Testis (tissue), 3 donors: Measurements from ENCODE around the gene MRAP2. TPM values are rescaled to one million over a fixed set of nuclear protein-coding genes. Genes with fewer than 3 reads are reported as not detected.

Experiments
- DNase-seq: peaks from one replicate; pipeline ENCODE4 v3.0.0-alpha.2; 2019
- H3K27ac ChIP-seq, 2 donors: fragments of 200-600 bp; sonication (generic); one replicate each; pipeline ENCODE4 v1.5.1; 2019
- H3K27me3 ChIP-seq: fragments of 200-600 bp; sonication (generic); one replicate; pipeline ENCODE4 v1.5.1; 2019
- H3K36me3 ChIP-seq: fragments of 200-600 bp; sonication (generic); one replicate; pipeline ENCODE4 v1.5.1; 2017; ENCODE audit warnings: low read depth; ENCODE audit errors: missing control alignments
- H3K4me1 ChIP-seq: fragments of 200-600 bp; sonication (generic); one replicate; pipeline ENCODE4 v1.5.1; 2019
- H3K4me3 ChIP-seq, 2 donors: fragments of 200-600 bp; sonication (generic); one replicate each; pipeline ENCODE4 v1.5.1; 2017 to 2019
- H3K9me3 ChIP-seq: fragments of 200-600 bp; sonication (generic); one replicate; pipeline ENCODE4 v1.5.1; 2017
- POLR2A ChIP-seq: fragments of 450-650 bp; IDR thresholded peaks from one replicate; pipeline ENCODE4 v1.6.1; 2017; ENCODE audit warnings: antibody characterized with exemption, mild to moderate bottlenecking, moderate library complexity
- WGBS, 2 donors: methylation state at CpG; one replicate each; pipeline ENCODE4 v1.1.5; 2018; 5-methylcytosine and 5-hydroxymethylcytosine counted together
- intact Hi-C: fragments of 100-400 bp; cut with DNase I; formaldehyde crosslinking; loops from one replicate; pipeline ENCODE4 v1.15.1; 2023; ENCODE audit warnings: low total_unique reads
- polyA plus RNA-seq: library from polyadenylated mRNA; stranded (reverse); fragments of 350-450 nt; fragmentation: Illumina TruSeq; extraction: RNeasy Lipid Tissue Mini Kit (QIAGEN cat#74804); gene quantifications from one replicate; pipeline ENCODE4 v1.2.3, GENCODE V29; 2014; ENCODE audit warnings: low read depth, low replicate concordance; ENCODE audit not compliant: insufficient read depth
- total RNA-seq, 2 donors: library from RNA; depleted of rRNA; stranded (reverse); fragments of >200 nt; gene quantifications; one replicate each; pipeline ENCODE4 v1.2.3, GENCODE V29; 2016
- TF ChIP-seq, protein P1 (sequence below), 3 experiments: fragments of 450-650 bp in 2 of 3; fragments of 200-600 bp in 1 of 3; sonication (generic) in 1 of 3; IDR thresholded peaks; one replicate each; pipeline ENCODE4 v1.5.1; 2016 to 2019; ENCODE audit warnings: antibody characterized with exemption in 3 of 3, mild to moderate bottlenecking in 2 of 3, moderate library complexity in 1 of 3

MRAP2 gene
- total and polyA plus RNA-seq, 3 donors from 2014 or later, result 3.2 to 5.4 (median 4.1) TPM

DNA sequence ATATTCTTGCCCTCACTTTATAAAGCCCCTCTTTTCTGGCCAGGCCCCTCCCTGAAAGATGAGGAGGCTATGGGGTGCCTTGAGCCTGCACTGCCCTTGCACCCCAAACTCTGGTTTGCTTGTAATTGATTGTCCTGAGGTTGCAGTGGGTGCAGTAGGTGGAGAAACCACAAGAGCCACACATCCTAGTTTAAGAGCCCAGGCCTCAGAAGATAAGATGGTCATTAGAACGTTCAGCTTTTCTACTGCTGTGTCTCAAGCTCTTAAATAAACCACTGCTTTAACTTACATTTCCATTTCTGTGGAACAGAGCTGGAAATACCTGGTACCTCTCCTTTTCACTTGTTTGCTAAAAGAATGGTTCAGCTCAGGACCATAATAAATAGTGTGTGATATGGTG is 9.0 kb downstream of the MRAP2 start:
- no peak overlapping the region for H3K27ac ChIP-seq
- intact Hi-C loops, result no loop called here
- DNase-seq, result no peak
- TF ChIP-seq, protein P1, sequence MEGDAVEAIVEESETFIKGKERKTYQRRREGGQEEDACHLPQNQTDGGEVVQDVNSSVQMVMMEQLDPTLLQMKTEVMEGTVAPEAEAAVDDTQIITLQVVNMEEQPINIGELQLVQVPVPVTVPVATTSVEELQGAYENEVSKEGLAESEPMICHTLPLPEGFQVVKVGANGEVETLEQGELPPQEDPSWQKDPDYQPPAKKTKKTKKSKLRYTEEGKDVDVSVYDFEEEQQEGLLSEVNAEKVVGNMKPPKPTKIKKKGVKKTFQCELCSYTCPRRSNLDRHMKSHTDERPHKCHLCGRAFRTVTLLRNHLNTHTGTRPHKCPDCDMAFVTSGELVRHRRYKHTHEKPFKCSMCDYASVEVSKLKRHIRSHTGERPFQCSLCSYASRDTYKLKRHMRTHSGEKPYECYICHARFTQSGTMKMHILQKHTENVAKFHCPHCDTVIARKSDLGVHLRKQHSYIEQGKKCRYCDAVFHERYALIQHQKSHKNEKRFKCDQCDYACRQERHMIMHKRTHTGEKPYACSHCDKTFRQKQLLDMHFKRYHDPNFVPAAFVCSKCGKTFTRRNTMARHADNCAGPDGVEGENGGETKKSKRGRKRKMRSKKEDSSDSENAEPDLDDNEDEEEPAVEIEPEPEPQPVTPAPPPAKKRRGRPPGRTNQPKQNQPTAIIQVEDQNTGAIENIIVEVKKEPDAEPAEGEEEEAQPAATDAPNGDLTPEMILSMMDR (IDR thresholded peaks at IDR 0.05), result no peak
- no peak for TF ChIP-seq POLR2A
- H3K27me3 ChIP-seq, result no peaks in the 10 kb centered on the region
- 45 to 63% methylated on average over 1 of the region's 1 CpG for WGBS, 2 donors
- no peaks in the 10 kb centered on the region for H3K4me1 ChIP-seq
- no peaks in the 10 kb centered on the region for H3K36me3 ChIP-seq
- no peaks in the 10 kb centered on the region for H3K9me3 ChIP-seq
- no peak overlapping the region for H3K4me3 ChIP-seq

DNA sequence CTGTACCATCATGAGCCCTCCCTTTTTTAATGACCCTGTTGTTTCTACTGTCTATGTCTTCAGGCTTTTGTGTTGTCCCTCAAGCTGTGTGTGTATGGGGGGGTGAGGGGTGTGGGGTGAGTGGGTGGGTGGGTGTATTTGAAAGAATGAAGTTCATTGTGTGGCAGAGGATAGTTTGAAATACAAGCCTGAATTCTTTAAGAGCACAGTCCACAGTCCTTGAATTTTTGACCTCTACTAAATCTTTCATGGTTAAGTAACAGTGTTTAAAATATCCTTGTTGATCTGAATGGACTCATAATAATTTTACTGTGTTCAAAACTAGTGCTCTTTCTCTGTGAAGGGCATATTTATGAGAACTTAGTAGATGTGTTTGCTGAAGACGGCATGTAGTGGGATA is 10.0 kb downstream of the MRAP2 start:
- H3K4me1 ChIP-seq, result no peaks in the 10 kb centered on the region
- H3K4me3 ChIP-seq, result no peak overlapping the region
- H3K27me3 ChIP-seq, result no peaks in the 10 kb centered on the region
- H3K36me3 ChIP-seq, result no peaks in the 10 kb centered on the region
- H3K9me3 ChIP-seq, result no peaks in the 10 kb centered on the region
- TF ChIP-seq, protein P1 (IDR thresholded peaks at IDR 0.05), result no peak
- no peak for TF ChIP-seq POLR2A
- WGBS, 2 donors, result 43 to 53% methylated on average over 1 of the region's 1 CpG
- intact Hi-C loops, result no loop called here
- H3K27ac ChIP-seq, result no peak overlapping the region
- DNase-seq, result no peak

DNA sequence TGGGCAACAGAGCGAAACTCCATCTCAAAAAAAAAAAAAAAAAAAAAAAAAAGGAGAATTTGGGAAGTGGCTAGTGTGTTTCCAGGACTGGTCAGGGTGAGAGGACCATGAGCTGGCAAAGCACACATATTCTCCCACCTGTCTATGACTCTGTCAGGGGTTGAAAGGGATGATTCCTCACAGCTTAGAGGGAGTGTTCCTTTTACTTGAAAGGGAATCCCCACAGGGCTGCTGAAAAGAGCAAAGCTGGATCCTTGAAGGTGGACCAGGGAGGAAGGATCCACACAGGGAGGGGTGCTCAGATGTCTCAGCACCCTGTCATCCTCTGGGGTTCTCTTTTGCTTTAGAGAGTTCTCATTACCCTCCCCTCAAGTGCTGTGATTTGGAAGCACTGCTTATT is 13.2 kb downstream of the MRAP2 start:
- 78 to 100% methylated on average over 1 of the region's 1 CpG for WGBS, 2 donors
- no peak overlapping the region for H3K4me3 ChIP-seq
- H3K9me3 ChIP-seq, result no peaks in the 10 kb centered on the region
- H3K27ac ChIP-seq, result no peak overlapping the region
- no peaks in the 10 kb centered on the region for H3K27me3 ChIP-seq
- DNase-seq, result no peak
- TF ChIP-seq, protein P1 (IDR thresholded peaks at IDR 0.05), result no peak
- no peak for TF ChIP-seq POLR2A
- intact Hi-C loops, result no loop called here
- H3K4me1 ChIP-seq, result peaks cover 2% of the 10 kb centered on the region
- H3K36me3 ChIP-seq, result no peaks in the 10 kb centered on the region

DNA sequence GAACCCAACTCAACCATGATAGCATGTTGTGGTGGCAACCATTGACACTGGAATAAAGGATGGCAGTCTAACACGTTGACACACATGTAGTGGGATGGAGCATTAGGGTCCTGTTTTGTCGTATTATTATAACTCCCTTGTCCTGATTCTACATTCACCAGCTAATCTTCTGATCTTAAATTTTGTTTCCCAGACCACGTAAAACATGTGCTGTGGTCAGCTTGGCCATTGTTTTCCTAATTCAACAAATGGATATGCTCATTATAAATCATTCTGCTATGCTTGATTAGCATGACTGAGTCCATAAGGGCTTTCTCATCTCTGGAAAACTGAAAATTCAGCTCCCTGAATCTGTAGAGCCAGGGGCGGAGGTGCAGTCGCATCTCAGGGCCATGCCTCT is 15.0 kb downstream of the MRAP2 start:
- no peaks in the 10 kb centered on the region for H3K27me3 ChIP-seq
- peaks cover 10% of the 10 kb centered on the region for H3K4me1 ChIP-seq
- H3K36me3 ChIP-seq, result no peaks in the 10 kb centered on the region
- intact Hi-C loops, result no loop called here
- TF ChIP-seq, protein P1 (IDR thresholded peaks at IDR 0.05), result no peak
- no peak for TF ChIP-seq POLR2A
- no peak for DNase-seq
- no peak overlapping the region for H3K27ac ChIP-seq
- WGBS, 2 donors, result 92 to 95% methylated on average over 5 of the region's 5 CpGs
- no peak overlapping the region for H3K4me3 ChIP-seq
- no peaks in the 10 kb centered on the region for H3K9me3 ChIP-seq

DNA sequence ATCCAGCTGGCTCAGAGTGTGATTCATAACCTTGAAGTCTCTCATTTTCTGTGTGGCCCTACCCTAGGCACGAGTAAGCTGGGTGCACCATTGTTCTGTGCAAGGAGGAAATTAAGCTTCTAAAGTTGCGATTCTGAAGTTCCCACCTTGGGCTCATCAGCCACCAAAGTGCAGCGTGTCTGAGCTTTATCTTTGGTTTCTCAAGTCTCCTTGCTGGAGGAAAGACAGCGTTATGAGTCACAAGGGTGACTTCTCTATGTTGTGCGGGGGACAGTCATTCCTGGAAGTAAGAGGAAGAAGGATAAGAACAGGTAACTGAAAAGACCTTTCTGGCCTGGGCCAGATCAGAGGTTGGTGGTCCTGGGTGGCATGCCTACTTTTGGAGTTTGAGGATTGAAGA is 16.8 kb downstream of the MRAP2 start:
- WGBS, 2 donors, result 78 to 80% methylated on average over 5 of the region's 5 CpGs
- H3K27ac ChIP-seq, result no peak overlapping the region

More for the DNA sequence above, 16.8 kb downstream of the MRAP2 start:
- H3K4me3 ChIP-seq, result no peak overlapping the region
- H3K27me3 ChIP-seq, result no peaks in the 10 kb centered on the region
- H3K4me1 ChIP-seq, result peaks cover 10% of the 10 kb centered on the region
- DNase-seq, result no peak
- TF ChIP-seq, protein P1 (IDR thresholded peaks at IDR 0.05), result no peak
- TF ChIP-seq POLR2A, result no peak
- no peaks in the 10 kb centered on the region for H3K9me3 ChIP-seq
- intact Hi-C loops, result no loop called here
- H3K36me3 ChIP-seq, result no peaks in the 10 kb centered on the region
